ENCODE results near the gene HDHD5.
"Not testable (repeated sequence)": the region's sequence is repeated elsewhere in the genome, so short reads cannot be mapped to it uniquely, and the experiment has no call there.

The HDHD5 gene

GRCh38 chr22:17152971-17153370 lies 6.1 kb downstream of the HDHD5 start:
- no peak for DNase-seq

GRCh38 chr22:17152340-17152739 lies 6.7 kb downstream of the HDHD5 start:
- no peak for DNase-seq

GRCh38 chr22:17149076-17149815 lies 9.8 kb downstream of the HDHD5 start:
- DNase-seq: no peak

- not testable (repeated sequence) for DNase-seq
These were observed 11.6 kb downstream of the HDHD5 start for GRCh38 chr22:17147458-17147857.

- DNase-seq: no peak
These were observed 13.9 kb downstream of the HDHD5 start for GRCh38 chr22:17145021-17145680.

- DNase-seq: no peak
These were observed 15.3 kb downstream of the HDHD5 start for GRCh38 chr22:17143826-17144225.

GRCh38 chr22:17143101-17143500 lies 16.0 kb downstream of the HDHD5 start:
- no peak for DNase-seq

GRCh38 chr22:17140826-17141766 lies 18.0 kb downstream of the HDHD5 start:
- DNase-seq: no peak

GRCh38 chr22:17140022-17140421 lies 19.1 kb downstream of the HDHD5 start:
- DNase-seq: no peak

- no peak for DNase-seq
These were observed 20.6 kb downstream of the HDHD5 start for GRCh38 chr22:17138513-17138912.

GRCh38 chr22:17137861-17138425 lies 21.1 kb downstream of the HDHD5 start:
- no peak for DNase-seq

GRCh38 chr22:17137170-17137569 lies 21.9 kb downstream of the HDHD5 start:
- DNase-seq: no peak

GRCh38 chr22:17135153-17135760 lies 23.8 kb downstream of the HDHD5 start:
- DNase-seq: no peak

- DNase-seq: no peak
These were observed 25.9 kb downstream of the HDHD5 start for GRCh38 chr22:17133137-17133536.

GRCh38 chr22:17132112-17132511 lies 27.0 kb downstream of the HDHD5 start:
- peak; percentile 10 for DNase-seq

- peak; percentile 48 for DNase-seq
These were observed 27.4 kb downstream of the HDHD5 start for GRCh38 chr22:17131686-17132085.

GRCh38 chr22:17130199-17130598 lies 28.9 kb downstream of the HDHD5 start:
- no peak for DNase-seq

- DNase-seq: peak; percentile 69
These were observed 37.6 kb downstream of the HDHD5 start, which contains the start of gene TMEM121B for GRCh38 chr22:17121233-17122195. Gene TMEM121B (minus strand): TSS chr22:17121360. CDS start chr22:17121127, 233 bp downstream.

- DNase-seq: peak; percentile 30
These were observed 38.3 kb downstream of the HDHD5 start for GRCh38 chr22:17120711-17121232.

- DNase-seq: no peak
These were observed 38.8 kb downstream of the HDHD5 start for GRCh38 chr22:17120281-17120680.
